Activated CD4-positive, alpha-beta T cell treated with anti-CD3 and anti-CD28 coated beads, Interleukin-2, amount 10 ng/mL, durations not matched to agents 7 days and 5 days (primary cell): Measurements from ENCODE around the gene RTN1. TPM values are rescaled to one million over a fixed set of nuclear protein-coding genes. Genes with fewer than 3 reads are reported as not detected.

Experiments
- CTCF ChIA-PET: fragments of 350-600 bp; sonication (Branson Sonifier 250); formaldehyde crosslinking; loops from one replicate; lab custom pipeline; 2021; ENCODE audit warnings: antibody characterized with exemption; lab: Charles Lee
- POLR2A ChIA-PET: fragments of 350-600 bp; sonication (Branson Sonifier 250); formaldehyde crosslinking; loops from one replicate; lab custom pipeline; 2021; ENCODE audit warnings: antibody characterized with exemption; lab: Charles Lee
- DNase-seq: peaks from one replicate; pipeline ENCODE4 v3.0.0-alpha.2; 2020
- H3K27ac Mint-ChIP-seq: one replicate; pipeline ENCODE4 v1.8.0; 2021; ENCODE audit warnings: mild to moderate bottlenecking, moderate library complexity, mixed read lengths
- H3K27me3 Mint-ChIP-seq: one replicate; pipeline ENCODE4 v1.8.0; 2021; ENCODE audit warnings: mixed read lengths
- H3K36me3 Mint-ChIP-seq: one replicate; pipeline ENCODE4 v1.8.0; 2021; ENCODE audit warnings: low read depth, mixed read lengths
- H3K4me1 Mint-ChIP-seq: one replicate; pipeline ENCODE4 v1.8.0; 2021; ENCODE audit warnings: mixed read lengths
- H3K4me3 Mint-ChIP-seq: one replicate; pipeline ENCODE4 v1.8.0; 2021; ENCODE audit warnings: mild to moderate bottlenecking, moderate library complexity, mixed read lengths
- H3K9me3 Mint-ChIP-seq: one replicate; pipeline ENCODE4 v1.8.0; 2021; ENCODE audit warnings: mixed read lengths
- total RNA-seq, 2 experiments: library from RNA; stranded (reverse); gene quantifications; one replicate each; pipeline ENCODE4 v1.2.3, GENCODE V29; 2021

The RTN1 gene
- total RNA-seq, 2 experiments from 2014 or later = not detected

GRCh38 chr14:59619061-59619460 is 251.5 kb downstream of the RTN1 start:
- no peak for DNase-seq
- Mint-ChIP-seq H3K27me3 (peaks cover 7% of the 10 kb centered on the region), H3K4me1 (no peaks in the 10 kb centered on the region), H3K36me3 (no peaks in the 10 kb centered on the region), H3K4me3 (no peak overlapping the region), H3K27ac (no peak overlapping the region), H3K9me3 (no peaks in the 10 kb centered on the region)
- CTCF ChIA-PET = no interaction called here
- POLR2A ChIA-PET = no interaction called here

GRCh38 chr14:59601056-59601455 is 269.5 kb downstream of the RTN1 start:
- H3K4me1 Mint-ChIP-seq = no peaks in the 10 kb centered on the region
- H3K27ac Mint-ChIP-seq = no peak overlapping the region
- H3K4me3 Mint-ChIP-seq = no peak overlapping the region
- H3K9me3 Mint-ChIP-seq = no peaks in the 10 kb centered on the region
- POLR2A ChIA-PET = no interaction called here
- no peaks in the 10 kb centered on the region for H3K36me3 Mint-ChIP-seq
- CTCF ChIA-PET = interaction anchor here (0.6 kb wide), 1 partner anchor 181 kb away, joined by 3 read pairs; no protein-coding TSS in a partner anchor
- H3K27me3 Mint-ChIP-seq = peaks cover 13% of the 10 kb centered on the region
- no peak for DNase-seq

- no peaks in the 10 kb centered on the region for H3K4me1 Mint-ChIP-seq
- no peaks in the 10 kb centered on the region for H3K36me3 Mint-ChIP-seq
- no peaks in the 10 kb centered on the region for H3K9me3 Mint-ChIP-seq
- H3K4me3 Mint-ChIP-seq = no peak overlapping the region
- ChIA-PET POLR2A (no interaction called here), CTCF (interaction anchor here (0.8 kb wide), 1 partner anchor 8 kb away, joined by 3 read pairs; no protein-coding TSS in a partner anchor)
- DNase-seq = no peak
- no peak overlapping the region for H3K27ac Mint-ChIP-seq
- peaks cover 12% of the 10 kb centered on the region for H3K27me3 Mint-ChIP-seq
Measured at GRCh38 chr14:59600211-59600945, 270.2 kb downstream of the RTN1 start.

- ChIA-PET CTCF (no interaction called here), POLR2A (no interaction called here)
- no peaks in the 10 kb centered on the region for H3K36me3 Mint-ChIP-seq
- peaks cover 5% of the 10 kb centered on the region for H3K9me3 Mint-ChIP-seq
- no peak for DNase-seq
- no peaks in the 10 kb centered on the region for H3K4me1 Mint-ChIP-seq
- H3K4me3 Mint-ChIP-seq = no peak overlapping the region
- no peak overlapping the region for H3K27ac Mint-ChIP-seq
- H3K27me3 Mint-ChIP-seq = peaks cover 9% of the 10 kb centered on the region
Measured at GRCh38 chr14:59595071-59595470, 275.5 kb downstream of the RTN1 start.

- POLR2A ChIA-PET = no interaction called here
- no peaks in the 10 kb centered on the region for H3K36me3 Mint-ChIP-seq
Measured at GRCh38 chr14:59591641-59592370, 278.8 kb downstream of the RTN1 start.

GRCh38 chr14:59588101-59588500 is 282.5 kb downstream of the RTN1 start:
- DNase-seq = no peak
- CTCF ChIA-PET = no interaction called here
- H3K9me3 Mint-ChIP-seq = peaks cover 5% of the 10 kb centered on the region

More at GRCh38 chr14:59591641-59592370, 278.8 kb downstream of the RTN1 start:
- H3K27me3 Mint-ChIP-seq = peaks cover 1% of the 10 kb centered on the region
- H3K4me3 Mint-ChIP-seq = no peak overlapping the region
- H3K4me1 Mint-ChIP-seq = peaks cover 4% of the 10 kb centered on the region
- no peak for DNase-seq
- no peak overlapping the region for H3K27ac Mint-ChIP-seq
- CTCF ChIA-PET = interaction anchor here (1.2 kb wide), 1 partner anchor 8 kb away, joined by 3 read pairs; no protein-coding TSS in a partner anchor
- peaks cover 5% of the 10 kb centered on the region for H3K9me3 Mint-ChIP-seq

DNA sequence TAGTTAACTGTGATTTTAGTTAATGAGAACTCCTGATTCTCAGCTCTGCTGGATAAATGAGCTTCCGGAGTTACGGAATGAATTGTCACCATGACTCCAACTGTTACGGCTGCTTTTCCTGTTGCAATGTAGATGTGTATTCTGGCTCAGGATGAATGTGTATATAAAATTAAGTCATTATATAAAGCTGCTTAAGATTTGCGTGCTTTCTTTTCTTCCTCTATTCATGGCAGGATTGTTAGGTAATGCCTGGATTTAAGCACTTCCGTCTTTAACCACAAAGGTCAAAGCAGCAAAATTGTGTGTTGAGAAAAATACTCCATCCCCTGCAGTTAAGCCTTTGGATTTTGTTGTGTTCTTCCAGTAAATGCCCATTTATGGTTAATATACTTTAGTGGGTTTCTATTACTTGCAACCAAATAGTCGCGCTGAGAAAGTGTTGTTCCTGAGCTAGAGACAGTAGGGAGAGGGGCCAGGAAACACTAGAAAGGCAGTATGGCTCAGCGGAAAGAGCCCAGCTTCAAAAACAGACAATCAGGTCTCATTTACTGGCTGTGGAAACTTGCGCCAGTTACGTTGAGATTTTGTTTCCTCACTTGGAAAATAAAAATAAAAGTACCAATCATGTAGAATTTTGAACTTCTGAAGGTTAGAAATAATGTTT is 284.6 kb downstream of the RTN1 start:
- CTCF ChIA-PET = interaction anchor here (1.0 kb wide), 1 partner anchor 9 kb away, joined by 3 read pairs; no protein-coding TSS in a partner anchor
- H3K4me3 Mint-ChIP-seq = peak overlapping the region; percentile 47
- DNase-seq = no peak
- H3K9me3 Mint-ChIP-seq = no peaks in the 10 kb centered on the region
- H3K27ac Mint-ChIP-seq = peak overlapping the region; percentile 47
- H3K27me3 Mint-ChIP-seq = no peaks in the 10 kb centered on the region
- peaks cover 16% of the 10 kb centered on the region for H3K4me1 Mint-ChIP-seq
- H3K36me3 Mint-ChIP-seq = no peaks in the 10 kb centered on the region
- POLR2A ChIA-PET = no interaction called here

More at GRCh38 chr14:59588101-59588500, 282.5 kb downstream of the RTN1 start:
- Mint-ChIP-seq H3K4me3 (no peak overlapping the region), H3K4me1 (peaks cover 16% of the 10 kb centered on the region), H3K27me3 (no peaks in the 10 kb centered on the region), H3K36me3 (no peaks in the 10 kb centered on the region), H3K27ac (no peak overlapping the region)
- POLR2A ChIA-PET = no interaction called here

DNA sequence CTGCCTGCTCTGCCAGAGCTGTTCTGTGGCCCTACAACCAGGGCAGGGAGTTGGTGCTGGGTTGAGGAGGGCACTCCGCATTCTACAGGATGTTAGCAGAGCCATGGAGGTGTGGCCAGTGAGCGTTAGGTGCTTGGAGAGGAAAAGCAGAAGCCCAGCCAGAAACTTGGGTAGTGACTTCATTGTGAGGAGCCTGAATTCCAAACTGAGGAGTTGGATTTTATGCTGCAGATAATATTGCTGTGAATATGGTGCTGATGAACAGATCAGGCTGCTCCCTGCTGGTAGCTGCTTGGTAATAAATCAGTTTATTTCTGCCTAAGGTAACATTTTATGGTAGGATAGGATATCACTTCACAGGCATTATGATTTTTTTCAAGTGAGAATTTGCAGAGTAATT is 286.8 kb downstream of the RTN1 start:
- ChIA-PET CTCF (no interaction called here), POLR2A (no interaction called here)
- no peaks in the 10 kb centered on the region for H3K27me3 Mint-ChIP-seq
- H3K9me3 Mint-ChIP-seq = no peaks in the 10 kb centered on the region
- peaks cover 16% of the 10 kb centered on the region for H3K4me1 Mint-ChIP-seq
- no peak overlapping the region for H3K4me3 Mint-ChIP-seq
- no peak for DNase-seq
- no peaks in the 10 kb centered on the region for H3K36me3 Mint-ChIP-seq
- no peak overlapping the region for H3K27ac Mint-ChIP-seq

DNA sequence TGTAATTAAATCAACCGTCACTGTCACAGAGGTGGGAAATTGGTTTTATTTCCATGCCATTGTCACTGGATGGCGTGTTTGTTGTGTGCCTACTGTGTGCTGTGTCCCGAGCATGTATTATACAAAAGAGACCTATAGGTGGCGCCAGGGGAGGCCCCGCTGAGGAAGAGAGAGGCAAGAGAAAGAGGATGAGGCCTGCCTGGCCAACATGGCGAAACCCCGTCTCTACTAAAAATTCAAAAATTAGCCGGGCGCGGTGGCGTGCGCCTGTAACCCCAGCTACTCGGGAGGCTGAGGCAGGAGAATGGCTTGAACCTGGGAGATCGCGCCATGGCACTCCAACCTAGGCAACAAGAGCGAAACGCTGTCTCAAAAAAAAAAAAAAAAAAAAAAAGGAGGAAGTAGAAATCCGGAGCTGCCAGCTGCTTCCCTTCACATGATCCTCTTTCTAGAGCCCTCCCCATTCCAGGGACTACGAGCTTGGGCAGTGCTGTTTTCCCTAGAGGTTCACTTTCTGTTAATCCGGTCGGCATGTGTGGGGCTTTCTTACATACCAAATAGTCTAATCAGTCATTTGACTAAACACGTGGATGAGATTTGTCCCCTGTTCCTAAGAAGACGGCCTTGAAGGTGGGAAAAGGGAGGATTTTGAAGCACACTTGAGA is 287.6 kb downstream of the RTN1 start:
- H3K4me3 Mint-ChIP-seq = no peak overlapping the region

GRCh38 chr14:59582161-59582560 is 288.4 kb downstream of the RTN1 start:
- Mint-ChIP-seq H3K36me3 (no peaks in the 10 kb centered on the region), H3K9me3 (no peaks in the 10 kb centered on the region), H3K27me3 (no peaks in the 10 kb centered on the region), H3K4me3 (no peak overlapping the region), H3K4me1 (peaks cover 15% of the 10 kb centered on the region), H3K27ac (no peak overlapping the region)
- ChIA-PET POLR2A (no interaction called here), CTCF (interaction anchor here (1.0 kb wide), 1 partner anchor 79 kb away, joined by 3 read pairs; no protein-coding TSS in a partner anchor)
- no peak for DNase-seq

More for the DNA sequence above, 287.6 kb downstream of the RTN1 start:
- Mint-ChIP-seq H3K36me3 (no peaks in the 10 kb centered on the region), H3K27me3 (no peaks in the 10 kb centered on the region), H3K9me3 (no peaks in the 10 kb centered on the region), H3K4me1 (peaks cover 16% of the 10 kb centered on the region), H3K27ac (no peak overlapping the region)
- ChIA-PET POLR2A (no interaction called here), CTCF (interaction anchor here (0.7 kb wide), 1 partner anchor 375 kb away, joined by 4 read pairs; no protein-coding TSS in a partner anchor)
- no peak for DNase-seq

DNA sequence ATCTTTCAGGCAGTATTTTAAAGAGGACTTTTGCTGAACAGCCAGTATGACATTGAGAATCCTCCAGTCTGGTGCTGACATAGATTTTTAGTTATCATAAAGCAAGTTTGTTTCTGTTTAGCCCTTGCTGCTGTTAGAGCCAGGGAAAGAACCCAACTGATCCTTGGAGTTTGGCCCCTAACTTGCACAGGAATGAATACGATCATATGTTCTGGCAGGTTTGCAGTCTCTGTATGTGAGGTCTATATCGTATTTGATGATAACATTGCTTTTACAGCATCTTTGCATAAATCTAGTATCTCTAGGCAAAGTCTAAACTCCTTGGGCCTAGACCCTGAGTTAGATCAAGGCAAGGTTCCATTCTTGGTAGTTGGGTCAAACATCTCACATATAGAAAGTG is 289.7 kb downstream of the RTN1 start:
- no peak overlapping the region for H3K4me3 Mint-ChIP-seq
- H3K27me3 Mint-ChIP-seq = peaks cover 4% of the 10 kb centered on the region
- no peak for DNase-seq
- ChIA-PET POLR2A (no interaction called here), CTCF (interaction anchor here (0.5 kb wide), 1 partner anchor 136 kb away, joined by 3 read pairs; no protein-coding TSS in a partner anchor)
- H3K9me3 Mint-ChIP-seq = no peaks in the 10 kb centered on the region
- H3K4me1 Mint-ChIP-seq = peaks cover 10% of the 10 kb centered on the region
- H3K27ac Mint-ChIP-seq = no peak overlapping the region
- H3K36me3 Mint-ChIP-seq = no peaks in the 10 kb centered on the region
